Psoas muscle (tissue), 8 donors: ENCODE results near the gene PGS1. TPM values are rescaled to one million over a fixed set of nuclear protein-coding genes. Genes with fewer than 3 reads are reported as not detected.

Source experiments
- ATAC-seq, 4 donors: fragments of 200-7000 bp; cut with Tn5 transposase; one replicate each; pipeline ENCODE4 v1.9.1; 2020; ENCODE audit warnings: moderate library complexity in 3 of 4, mild to moderate bottlenecking in 2 of 4
- DNase-seq, 2 donors: peaks; one replicate each; pipeline ENCODE4 v3.0.0-alpha.2; 2020
- H3K27ac ChIP-seq: fragments of 200-600 bp; one replicate; pipeline ENCODE4 v1.8.0; 2022
- H3K27me3 ChIP-seq, 3 donors: fragments of 200-600 bp in 1 of 3; one replicate each; pipeline versions ENCODE4 v1.6.1 to v1.8.0; 2013 to 2022; ENCODE audit warnings: low read length in 2 of 3, mild to moderate bottlenecking in 2 of 3, moderate library complexity in 1 of 3; ENCODE audit not compliant: insufficient read depth in 3 of 3
- H3K36me3 ChIP-seq, 2 donors: fragments of 200-600 bp in 1 of 2; one replicate each; pipeline versions ENCODE4 v1.6.1 to v1.8.0; 2013 to 2022; ENCODE audit warnings: low read depth in 1 of 2, mild to moderate bottlenecking in 1 of 2, moderate library complexity in 1 of 2; ENCODE audit not compliant: insufficient read depth in 1 of 2
- H3K4me1 ChIP-seq: fragments of 200-600 bp; one replicate; pipeline ENCODE4 v1.8.0; 2022
- H3K4me3 ChIP-seq: fragments of 200-600 bp; one replicate; pipeline ENCODE4 v1.8.0; 2022; ENCODE audit warnings: mild to moderate bottlenecking
- H3K9me3 ChIP-seq: fragments of 200-600 bp; one replicate; pipeline ENCODE4 v1.8.0; 2022
- CTCF ChIP-seq: fragments of 200-600 bp; IDR thresholded peaks from one replicate; pipeline ENCODE4 v1.8.0; 2022; ENCODE audit warnings: antibody characterized with exemption
- WGBS, 3 donors: extraction: QIAGEN DNeasy Blood & Tissue Kit; methylation state at CpG; one replicate each; pipeline versions ENCODE4 v1.1.6 to v1.1.7; 2013; 5-methylcytosine and 5-hydroxymethylcytosine counted together
- intact Hi-C, 2 donors: fragments of 100-400 bp; cut with DNase I; formaldehyde crosslinking; loops; one replicate each; pipeline versions ENCODE4 v1.11.0 to v1.14.2; 2022
- polyA plus RNA-seq, 3 donors: library from polyadenylated mRNA; stranded (reverse); fragments of 200-250 nt; gene quantifications; one replicate each; pipeline ENCODE4 v1.2.3, GENCODE V29; 2013
- total RNA-seq, 4 donors: library from RNA; stranded (reverse); fragmentation: NEBNext Ultra II Directional in 2 of 4; extraction: Animal tissue kit (Norgen Biotek cat#: 25700) in 2 of 4; gene quantifications; one replicate each; pipeline versions ENCODE4 v1.2.1 to v1.2.4, GENCODE V29; 2021 to 2023
- donor health status: healthy with polysubstance abuse.
- donor health status: DM: no; HTN: no; CAD: no; lungs with moderate emphysema.
- donor health status: Bipolar disorder and iron deficiency.
- donor health status: healthy.
- donor health status: DM: yes; HTN: yes; CAD: no.
- donor health status: DM: no; HTN: no; CAD: no.
- donor health status: DM: no; HTN: no; CAD: no.
- donor health status: DM: yes; HTN: yes; CAD: no.

The PGS1 gene
- total and polyA plus RNA-seq, 7 donors = 10.2 to 24.2 (median 16.3) TPM

DNA sequence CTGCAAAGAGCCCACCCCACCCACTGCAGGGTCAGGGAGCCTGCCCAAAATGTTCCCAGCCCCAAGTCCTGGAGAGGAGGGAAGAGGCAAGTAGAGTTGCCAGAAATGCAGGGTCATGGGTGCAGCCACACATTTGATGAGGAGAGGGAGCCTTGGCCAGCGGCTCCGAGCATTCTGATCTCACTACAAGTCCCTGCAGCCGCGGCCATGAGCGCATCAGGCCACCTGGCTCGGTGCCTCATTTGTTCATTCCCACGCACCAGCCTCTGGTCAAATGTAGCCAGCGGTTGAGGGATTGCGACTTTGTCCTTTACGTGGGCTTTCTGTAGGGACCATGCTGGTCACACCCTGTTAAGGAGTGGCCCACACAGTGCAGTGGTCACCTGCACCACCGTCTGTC is 48.7 kb downstream of the PGS1 start:
- Histone ChIP-seq H3K36me3 (peaks cover 0 to 70% of the 10 kb centered on the region in 2 donors), H3K4me3 (no peak overlapping the region), H3K27me3 (no peaks in the 10 kb centered on the region), H3K9me3 (no peaks in the 10 kb centered on the region), H3K27ac (no peak overlapping the region), H3K4me1 (no peaks in the 10 kb centered on the region)
- ATAC-seq (no peak), DNase-seq (no peak)
- intact Hi-C loops = loop anchor here in 1 of 2 donors (10.0 kb wide), 1 partner anchor 312 kb away; no protein-coding TSS in a partner anchor
- TF ChIP-seq CTCF = no peak
- WGBS, 3 donors = 79 to 88% (median 82%) methylated on average over 11 of the region's 11 CpGs

GRCh38 chr17:78428025-78428575 is 49.7 kb downstream of the PGS1 start:
- intact Hi-C loops = loop anchor here in 1 of 2 donors (10.0 kb wide), 1 partner anchor 313 kb away; no protein-coding TSS in a partner anchor
- Histone ChIP-seq H3K27ac (no peak overlapping the region), H3K9me3 (no peaks in the 10 kb centered on the region), H3K36me3 (peaks cover 0 to 70% of the 10 kb centered on the region in 2 donors), H3K27me3 (no peaks in the 10 kb centered on the region), H3K4me1 (no peaks in the 10 kb centered on the region), H3K4me3 (no peak overlapping the region)
- no peak for ATAC-seq
- no peak for TF ChIP-seq CTCF
- 88 to 89% (median 89%) methylated on average over 18 to 20 of the region's 20 CpGs for WGBS, 3 donors
- no peak for DNase-seq

- intact Hi-C loops = loop anchor here in 1 of 2 donors (10.0 kb wide), 1 partner anchor 314 kb away; no protein-coding TSS in a partner anchor
- Histone ChIP-seq H3K4me3 (no peak overlapping the region), H3K27me3 (no peaks in the 10 kb centered on the region), H3K27ac (no peak overlapping the region), H3K36me3 (peaks cover 0 to 62% of the 10 kb centered on the region in 2 donors), H3K9me3 (no peaks in the 10 kb centered on the region), H3K4me1 (no peaks in the 10 kb centered on the region)
- ATAC-seq (no peak), DNase-seq (no peak)
- 87 to 91% (median 88%) methylated on average over 23 to 24 of the region's 24 CpGs for WGBS, 3 donors
- no peak for TF ChIP-seq CTCF
Observed at GRCh38 chr17:78428836-78429617, 50.6 kb downstream of the PGS1 start.

- DNase-seq (no peak), ATAC-seq (no peak)
- Histone ChIP-seq H3K27me3 (no peaks in the 10 kb centered on the region), H3K4me1 (no peaks in the 10 kb centered on the region), H3K36me3 (peaks cover 0 to 57% of the 10 kb centered on the region in 2 donors), H3K9me3 (no peaks in the 10 kb centered on the region), H3K4me3 (no peak overlapping the region), H3K27ac (no peak overlapping the region)
- WGBS, 3 donors = 78 to 85% (median 81%) methylated on average over 10 of the region's 10 CpGs
- intact Hi-C loops = loop anchor here in 1 of 2 donors (10.0 kb wide), 1 partner anchor 315 kb away; no protein-coding TSS in a partner anchor
- TF ChIP-seq CTCF = no peak
Observed at GRCh38 chr17:78429618-78429995, 51.2 kb downstream of the PGS1 start.
